Measurements from ENCODE around the gene FBLN2.

DNA sequence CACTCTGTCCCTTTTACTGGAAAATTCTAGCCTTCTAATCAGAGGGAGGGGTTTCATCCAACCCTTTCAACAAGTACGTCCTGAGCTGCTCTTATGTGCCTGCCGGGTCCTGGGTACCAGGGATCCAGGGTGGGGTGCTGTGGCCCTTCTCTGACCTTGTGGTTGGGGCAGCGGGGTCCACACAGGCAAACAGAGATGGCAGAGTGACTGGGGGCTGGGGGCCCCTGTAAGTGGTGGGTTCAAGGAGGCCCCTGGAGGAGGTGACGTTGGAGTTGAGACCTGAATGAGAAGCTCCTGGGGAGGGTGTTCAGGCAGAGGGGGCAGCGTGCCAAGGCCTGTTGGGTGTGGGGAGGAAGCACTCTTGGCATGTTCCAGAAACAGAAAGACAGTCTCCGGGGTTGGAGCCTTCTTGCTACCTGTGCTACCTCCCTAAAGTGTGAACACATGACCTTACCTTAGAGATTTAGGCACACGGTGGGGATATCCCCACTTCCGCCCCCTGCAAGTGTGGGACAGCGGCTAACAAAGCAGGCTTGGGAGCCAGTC is 78.1 kb downstream of the FBLN2 start:
- TF ChIP-seq, protein P1, sequence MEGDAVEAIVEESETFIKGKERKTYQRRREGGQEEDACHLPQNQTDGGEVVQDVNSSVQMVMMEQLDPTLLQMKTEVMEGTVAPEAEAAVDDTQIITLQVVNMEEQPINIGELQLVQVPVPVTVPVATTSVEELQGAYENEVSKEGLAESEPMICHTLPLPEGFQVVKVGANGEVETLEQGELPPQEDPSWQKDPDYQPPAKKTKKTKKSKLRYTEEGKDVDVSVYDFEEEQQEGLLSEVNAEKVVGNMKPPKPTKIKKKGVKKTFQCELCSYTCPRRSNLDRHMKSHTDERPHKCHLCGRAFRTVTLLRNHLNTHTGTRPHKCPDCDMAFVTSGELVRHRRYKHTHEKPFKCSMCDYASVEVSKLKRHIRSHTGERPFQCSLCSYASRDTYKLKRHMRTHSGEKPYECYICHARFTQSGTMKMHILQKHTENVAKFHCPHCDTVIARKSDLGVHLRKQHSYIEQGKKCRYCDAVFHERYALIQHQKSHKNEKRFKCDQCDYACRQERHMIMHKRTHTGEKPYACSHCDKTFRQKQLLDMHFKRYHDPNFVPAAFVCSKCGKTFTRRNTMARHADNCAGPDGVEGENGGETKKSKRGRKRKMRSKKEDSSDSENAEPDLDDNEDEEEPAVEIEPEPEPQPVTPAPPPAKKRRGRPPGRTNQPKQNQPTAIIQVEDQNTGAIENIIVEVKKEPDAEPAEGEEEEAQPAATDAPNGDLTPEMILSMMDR (conservative IDR thresholded peaks at IDR 0.05; ENCODE audit: low read depth, low read length) = no peak
- TF ChIP-seq EZH2 (IDR thresholded peaks at IDR 0.05; ENCODE audit: low read length, unreplicated experiment) = no peak

Measured in PC-3 (cell line).